ENCODE results near the gene CLHC1.
"Not testable (repeated sequence)": the region's sequence is repeated elsewhere in the genome, so short reads cannot be mapped to it uniquely, and the experiment has no call there.

DNA sequence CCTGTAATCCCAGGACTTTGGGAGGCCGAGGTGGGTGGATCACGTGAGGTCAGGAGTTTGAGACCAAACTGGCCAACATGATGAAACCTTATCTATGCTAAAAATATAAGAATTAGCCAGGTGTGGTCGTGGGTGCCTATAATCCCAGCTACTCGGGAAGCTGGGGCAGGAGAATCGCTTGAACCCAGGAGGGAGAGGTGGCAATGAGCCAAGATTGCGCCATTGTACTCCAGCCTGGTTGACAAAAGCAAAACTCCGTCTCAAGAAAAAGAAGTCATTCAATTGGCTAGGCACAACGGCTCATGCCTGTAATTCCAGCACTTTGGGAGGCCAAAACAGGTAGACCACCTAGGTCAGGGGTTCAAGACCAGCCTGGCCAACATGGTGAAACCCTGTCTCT lies 9.5 kb upstream of the CLHC1 start:
- TF ChIP-seq CTCF (IDR thresholded peaks at IDR 0.05; ENCODE audit: borderline replicate concordance, extremely low read depth, low read length, poor library complexity, severe bottlenecking); EZH2 (IDR thresholded peaks at IDR 0.05; ENCODE audit: borderline replicate concordance, low read depth, low read length, severe bottlenecking): not testable (repeated sequence)

Measured in DND-41 (cell line).